ENCODE measurements around the gene RAP1GAP2. TPM values are rescaled to one million over a fixed set of nuclear protein-coding genes. Genes with fewer than 3 reads are reported as not detected.

Gene RAP1GAP2
- total RNA-seq, 6 donors from 2014 or later = 6.3 to 19.4 (median 13.6) TPM

DNA sequence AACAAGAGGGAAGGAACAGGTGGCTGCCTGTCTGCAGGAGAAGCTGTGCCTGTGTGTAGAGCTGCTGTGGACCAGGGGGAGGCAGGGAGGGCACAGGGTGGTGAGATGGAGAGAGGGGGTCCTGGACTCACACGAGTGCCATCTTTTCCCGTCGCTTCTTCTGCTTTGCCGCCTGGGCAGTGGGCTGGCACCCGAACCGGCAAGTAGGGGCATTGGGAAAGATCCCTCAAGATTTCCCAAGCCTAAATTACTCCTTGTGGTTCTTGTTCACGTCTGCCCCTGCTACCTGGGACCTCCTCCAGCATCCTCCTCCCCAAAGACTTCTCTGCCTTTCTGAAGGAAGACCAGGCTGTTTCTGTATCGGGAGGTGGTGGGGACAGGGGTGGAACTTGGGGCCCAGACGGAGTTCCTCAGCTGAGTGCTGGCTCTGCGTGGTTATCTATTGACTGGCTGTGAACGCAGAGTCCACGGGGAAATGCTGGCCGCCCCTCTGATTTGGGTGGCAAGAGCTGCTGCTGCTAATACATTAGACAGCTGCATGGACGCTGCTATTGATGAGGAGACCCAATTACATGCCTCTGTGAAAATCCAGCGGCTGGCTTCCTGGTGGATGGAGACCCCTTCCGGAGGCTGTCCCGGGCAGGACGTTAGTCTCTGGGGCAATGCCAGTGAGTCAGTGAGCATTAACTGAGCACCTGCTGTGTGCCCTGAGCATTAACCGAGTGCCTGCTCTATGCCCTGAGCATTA, 152.7 kb downstream of the RAP1GAP2 start:
- no peak for ATAC-seq (ENCODE audit: low FRiP score in 2 of 2)

DNA sequence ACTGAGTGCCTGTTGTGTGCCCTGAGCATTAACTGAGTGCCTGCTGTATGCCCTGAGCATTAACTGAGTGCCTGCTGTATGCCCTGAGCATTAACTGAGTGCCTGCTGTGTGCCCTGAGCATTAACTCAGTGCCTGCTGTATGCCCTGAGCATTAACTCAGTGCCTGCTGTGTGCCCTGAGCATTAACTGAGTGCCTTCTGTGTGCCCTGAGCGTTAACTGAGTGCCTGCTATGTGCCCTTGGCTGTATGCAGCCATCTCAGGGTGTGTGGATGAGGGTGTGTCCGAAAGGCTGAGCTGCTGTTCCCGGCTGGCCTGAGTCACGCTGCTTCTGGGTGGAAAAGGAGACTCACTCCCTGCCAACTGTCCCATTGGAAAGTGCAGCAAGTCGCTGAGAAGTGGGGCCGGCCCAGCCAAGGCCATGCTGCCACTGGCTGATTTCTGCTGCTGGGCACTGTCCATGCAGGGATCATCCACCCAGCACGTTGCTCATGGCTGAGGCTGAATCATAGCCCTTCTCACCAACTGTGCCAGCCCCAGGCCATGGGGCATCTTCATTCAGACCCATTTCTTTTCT, 153.3 kb downstream of the RAP1GAP2 start:
- Histone ChIP-seq H3K9me3 (no peaks in the 10 kb centered on the region), H3K4me1 (no peaks in the 10 kb centered on the region), H3K27me3 (no peaks in the 10 kb centered on the region), H3K36me3 (no peaks in the 10 kb centered on the region), H3K4me3 (no peak overlapping the region), H3K27ac (no peak overlapping the region)
- 87 to 89% methylated on average over 6 of the region's 7 CpGs for WGBS, 2 donors
- TF ChIP-seq POLR2AphosphoS5 (IDR thresholded peaks at IDR 0.05) (no peak), POLR2A (IDR thresholded peaks at IDR 0.05) (no peak), EP300 (IDR thresholded peaks at IDR 0.05) (no peak)
- TF ChIP-seq, protein P1, sequence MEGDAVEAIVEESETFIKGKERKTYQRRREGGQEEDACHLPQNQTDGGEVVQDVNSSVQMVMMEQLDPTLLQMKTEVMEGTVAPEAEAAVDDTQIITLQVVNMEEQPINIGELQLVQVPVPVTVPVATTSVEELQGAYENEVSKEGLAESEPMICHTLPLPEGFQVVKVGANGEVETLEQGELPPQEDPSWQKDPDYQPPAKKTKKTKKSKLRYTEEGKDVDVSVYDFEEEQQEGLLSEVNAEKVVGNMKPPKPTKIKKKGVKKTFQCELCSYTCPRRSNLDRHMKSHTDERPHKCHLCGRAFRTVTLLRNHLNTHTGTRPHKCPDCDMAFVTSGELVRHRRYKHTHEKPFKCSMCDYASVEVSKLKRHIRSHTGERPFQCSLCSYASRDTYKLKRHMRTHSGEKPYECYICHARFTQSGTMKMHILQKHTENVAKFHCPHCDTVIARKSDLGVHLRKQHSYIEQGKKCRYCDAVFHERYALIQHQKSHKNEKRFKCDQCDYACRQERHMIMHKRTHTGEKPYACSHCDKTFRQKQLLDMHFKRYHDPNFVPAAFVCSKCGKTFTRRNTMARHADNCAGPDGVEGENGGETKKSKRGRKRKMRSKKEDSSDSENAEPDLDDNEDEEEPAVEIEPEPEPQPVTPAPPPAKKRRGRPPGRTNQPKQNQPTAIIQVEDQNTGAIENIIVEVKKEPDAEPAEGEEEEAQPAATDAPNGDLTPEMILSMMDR (IDR thresholded peaks at IDR 0.05) = no peak
- no peak for DNase-seq
- peak in 1 of 2 donors; percentile 66 for ATAC-seq (ENCODE audit: low FRiP score in 2 of 2)

More for the DNA sequence above, 152.7 kb downstream of the RAP1GAP2 start:
- H3K4me3 ChIP-seq = no peak overlapping the region
- H3K27me3 ChIP-seq = no peaks in the 10 kb centered on the region
- H3K27ac ChIP-seq = no peak overlapping the region
- H3K36me3 ChIP-seq = no peaks in the 10 kb centered on the region
- H3K4me1 ChIP-seq = no peaks in the 10 kb centered on the region
- DNase-seq = no peak
- TF ChIP-seq, protein P1 (IDR thresholded peaks at IDR 0.05) = no peak
- no peak for TF ChIP-seq POLR2AphosphoS5 (IDR thresholded peaks at IDR 0.05)
- no peak for TF ChIP-seq EP300 (IDR thresholded peaks at IDR 0.05)
- no peak for TF ChIP-seq POLR2A (IDR thresholded peaks at IDR 0.05)
- no peaks in the 10 kb centered on the region for H3K9me3 ChIP-seq
- WGBS, 2 donors = 76 to 79% methylated on average over 10 to 19 of the region's 19 CpGs

DNA sequence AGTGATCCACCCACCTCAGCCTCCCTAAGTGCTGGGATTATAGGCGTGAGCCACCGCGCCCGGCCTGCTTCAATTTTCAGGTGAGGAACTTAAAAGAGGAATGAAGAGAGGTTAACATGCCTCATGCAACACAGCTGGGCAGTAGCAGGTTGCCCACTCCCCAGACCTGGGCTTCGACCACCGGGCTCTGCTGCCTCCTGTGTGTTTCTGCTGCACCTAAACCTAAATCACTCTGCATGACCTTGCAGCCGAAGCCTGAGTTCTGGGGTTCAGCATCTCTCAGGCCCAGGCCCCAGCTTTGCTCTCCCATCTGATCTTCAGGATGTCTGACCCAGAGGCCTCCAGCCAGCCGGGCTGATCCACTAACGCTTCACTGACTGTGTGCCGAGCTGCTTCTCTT, 154.6 kb downstream of the RAP1GAP2 start:
- H3K4me3 ChIP-seq = no peak overlapping the region
- H3K27me3 ChIP-seq = no peaks in the 10 kb centered on the region
- TF ChIP-seq, protein P1 (IDR thresholded peaks at IDR 0.05) = no peak
- TF ChIP-seq POLR2A (IDR thresholded peaks at IDR 0.05) (no peak), EP300 (IDR thresholded peaks at IDR 0.05) (no peak), POLR2AphosphoS5 (IDR thresholded peaks at IDR 0.05) (no peak)
- ATAC-seq (ENCODE audit: low FRiP score in 2 of 2) = no peak
- H3K27ac ChIP-seq = no peak overlapping the region
- H3K9me3 ChIP-seq = no peaks in the 10 kb centered on the region
- DNase-seq = no peak
- peaks cover 0 to 3% (median under 1%) of the 10 kb centered on the region in 4 donors for H3K4me1 ChIP-seq
- no peaks in the 10 kb centered on the region for H3K36me3 ChIP-seq
- 90 to 94% methylated on average over 10 of the region's 10 CpGs for WGBS, 2 donors

DNA sequence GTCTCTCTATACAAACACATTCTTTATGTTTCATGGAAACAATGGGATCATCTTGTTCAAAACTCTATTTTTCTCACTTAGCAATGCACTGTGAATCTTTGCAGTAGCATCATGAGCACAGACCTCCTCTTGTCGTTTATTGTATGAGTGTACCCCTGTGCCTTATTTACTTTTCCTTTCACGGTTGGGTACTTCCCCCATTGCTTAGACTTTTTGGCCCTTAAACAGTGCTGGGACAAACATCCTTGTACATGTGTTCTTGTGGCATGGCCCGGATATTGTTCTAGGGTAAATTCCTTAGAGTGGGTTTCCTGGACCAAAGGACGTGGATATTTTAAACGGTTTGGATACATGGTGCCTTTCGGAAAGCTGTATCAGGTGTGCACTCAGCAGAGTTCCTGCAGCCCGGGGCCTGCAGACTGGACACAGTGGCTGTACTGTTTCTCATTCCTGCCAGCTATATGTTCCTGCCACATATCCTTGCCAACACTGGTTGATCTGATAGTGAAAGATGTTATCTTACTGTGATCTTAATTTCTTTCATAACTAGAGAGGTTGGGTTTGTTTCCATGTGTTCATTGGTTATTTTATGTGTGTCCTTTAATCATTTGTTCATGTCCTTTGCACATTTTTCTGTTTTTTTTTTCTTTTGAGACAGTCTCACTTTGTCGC, 156.1 kb downstream of the RAP1GAP2 start:
- TF ChIP-seq POLR2A (IDR thresholded peaks at IDR 0.05) = no peak
- no peak for TF ChIP-seq POLR2AphosphoS5 (IDR thresholded peaks at IDR 0.05)
- TF ChIP-seq, protein P1 (IDR thresholded peaks at IDR 0.05) = no peak
- no peak for TF ChIP-seq EP300 (IDR thresholded peaks at IDR 0.05)
- Histone ChIP-seq H3K4me3 (no peak overlapping the region), H3K27me3 (no peaks in the 10 kb centered on the region), H3K36me3 (no peaks in the 10 kb centered on the region), H3K9me3 (no peaks in the 10 kb centered on the region), H3K27ac (no peak overlapping the region), H3K4me1 (peaks cover 0 to 6% (median 2%) of the 10 kb centered on the region in 4 donors)
- WGBS, 2 donors = 59 to 63% methylated on average over 8 of the region's 8 CpGs
- no peak for DNase-seq
- no peak for ATAC-seq (ENCODE audit: low FRiP score in 2 of 2)
